ENCODE measurements around the gene CALCOCO1. TPM values are rescaled to one million over a fixed set of nuclear protein-coding genes. Genes with fewer than 3 reads are reported as not detected.

CALCOCO1 gene
- total and polyA plus RNA-seq, 2 of the 8 experiments (the other 6 are each of a cell fraction or from before 2014, with no cell fraction given) = 20.3 to 39.3 TPM

DNA sequence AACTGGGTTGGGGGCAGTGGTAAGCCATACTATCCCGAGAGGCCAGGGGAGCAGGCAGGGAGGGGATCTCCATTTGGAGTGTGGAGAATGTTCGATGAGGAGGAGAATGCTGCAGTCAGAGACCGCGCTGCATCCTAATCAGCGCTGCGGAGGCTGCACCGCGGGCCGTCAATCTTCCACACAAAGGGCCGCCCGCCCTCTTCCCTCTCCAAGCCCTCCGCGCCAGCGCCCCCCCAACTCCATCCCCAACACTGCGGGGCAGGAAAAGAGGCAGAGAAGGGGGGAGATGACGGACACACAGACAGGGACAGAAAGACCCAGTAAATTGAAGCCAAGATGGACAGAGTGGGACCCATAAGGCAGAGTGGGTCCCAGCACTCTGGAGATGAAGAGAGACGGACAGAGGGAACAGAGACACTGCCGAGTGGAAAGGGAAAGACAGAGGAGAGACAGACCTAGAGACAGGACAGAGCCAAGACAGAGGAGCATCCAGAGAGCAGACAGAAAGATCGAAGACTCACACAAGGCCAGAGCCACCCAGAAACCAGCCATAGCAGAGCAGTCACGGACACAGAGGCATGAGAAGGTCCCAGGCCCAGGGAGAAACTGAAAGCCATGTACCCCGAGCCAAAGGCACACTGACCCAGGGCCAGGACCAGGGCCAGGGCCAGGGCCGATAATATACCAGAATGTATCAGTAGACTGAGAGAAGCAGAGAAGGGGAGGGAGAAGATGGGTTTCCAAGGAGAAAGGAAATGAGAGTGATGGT is 21.0 kb upstream of the CALCOCO1 start:
- no peak overlapping the region for H4K91ac ChIP-seq (replicated peaks; ENCODE audit: insufficient read length, low read length)
- no peak overlapping the region for H2AFZ ChIP-seq (ENCODE audit: low read length)
- H3K18ac ChIP-seq (ENCODE audit: extremely low read depth, low read length) = no peak overlapping the region; the same call in 1 of the 2 replicates
- FAIRE-seq (no peak), DNase-seq (ENCODE audit: low read depth in 1 of 2, low spot score in 2 of 2) (peak in 1 of 2 experiments; percentile 57)
- no peak overlapping the region; the same call in 1 of the 2 replicates for H2AK5ac ChIP-seq (ENCODE audit: low read depth, low read length)
- peak overlapping the region; percentile 5 to 24; a peak in 3 of 4 replicates for H3K4me2 ChIP-seq (ENCODE audit: insufficient read depth in 1 of 2, low read depth in 2 of 2, low read length in 2 of 2)
- 20% methylated on average over 21 of the region's 22 CpGs; no CpG with 5 or more reads in 1 of the 2 experiments for WGBS, 2 experiments (ENCODE audit: extremely low coverage in 1 of 2, insufficient coverage in 1 of 2, insufficient read length in 1 of 2, insufficient replicate concordance in 2 of 2, low coverage in 1 of 2, low lambda C conversion rate in 2 of 2, missing lambda C conversion rate in 1 of 2)
- no peaks in the 10 kb centered on the region for H3K79me1 ChIP-seq (ENCODE audit: low read depth, low read length)
- ChIA-PET POLR2A (ENCODE audit: partially characterized antibody) (interaction anchor here (1.0 to 1.1 kb wide), 2 partner anchors 20 to 266 kb away, joined by 3 read pairs; no protein-coding TSS in a partner anchor), CTCF (ENCODE audit: partially characterized antibody) (interaction anchor here (0.9 to 21.0 kb wide), 11 partner anchors 7 to 205 kb away, joined by 3 to 531 read pairs (median 23); partner anchors contain the start of gene CALCOCO1)
- H2BK20ac ChIP-seq (ENCODE audit: low read length) = peak overlapping the region; percentile 72; the same call in 1 of the 2 replicates
- no peak overlapping the region for H3K4ac ChIP-seq (replicated peaks; ENCODE audit: insufficient read length, low read depth, low read length)
- H3K27me3 ChIP-seq (replicated peaks in 1 of 4; ENCODE audit: control insufficient read depth in 3 of 4, extremely low read depth in 1 of 4, insufficient read depth in 3 of 4, low read length in 3 of 4) = peaks cover 59 to 87% (median 70%) of the 10 kb centered on the region in 4 experiments
- no peak overlapping the region for H4K5ac ChIP-seq (ENCODE audit: insufficient read length, low read depth, low read length)
- H3K56ac ChIP-seq (replicated peaks; ENCODE audit: insufficient read length, low read depth, low read length) = no peak overlapping the region
- H3K4me1 ChIP-seq (replicated peaks in 1 of 4; ENCODE audit: control insufficient read depth in 3 of 4, insufficient read depth in 4 of 4, low read length in 3 of 4) = peaks cover 0 to 22% (median 7%) of the 10 kb centered on the region in 4 experiments; a peak in 5 of 7 replicates
- H2BK15ac ChIP-seq (ENCODE audit: low read length) = peak overlapping the region; percentile 25; the same call in 1 of the 2 replicates
- no peak overlapping the region for H3K14ac ChIP-seq (ENCODE audit: insufficient read length)
- no peak overlapping the region for H2BK5ac ChIP-seq (ENCODE audit: low read depth, low read length)
- no peak overlapping the region; the same call in 1 of the 2 replicates for H4K8ac ChIP-seq (ENCODE audit: extremely low read depth, insufficient read depth, low read length)
- H2BK12ac ChIP-seq (ENCODE audit: low read depth, low read length) = peak overlapping the region; percentile 87; the same call in 1 of the 2 replicates
- peaks cover 11% of the 10 kb centered on the region; the same call in 1 of the 2 replicates for H3K23me2 ChIP-seq (ENCODE audit: low read depth, low read length)
- H4K20me1 ChIP-seq (replicated peaks in 1 of 2; ENCODE audit: control insufficient read depth in 1 of 2, insufficient read depth in 2 of 2, low read length in 2 of 2) = peaks cover 0 to 3% of the 10 kb centered on the region in 2 experiments
- H3K9me3 ChIP-seq (ENCODE audit: insufficient read depth in 2 of 2, low read depth in 1 of 2, low read length in 1 of 2) = no peaks in the 10 kb centered on the region
- H3K23ac ChIP-seq (ENCODE audit: insufficient read length) = no peak overlapping the region
- H2BK120ac ChIP-seq (replicated peaks; ENCODE audit: low read depth, low read length) = no peak overlapping the region
- H3K36me3 ChIP-seq (ENCODE audit: control insufficient read depth in 2 of 4, insufficient read depth in 4 of 4, low read length in 3 of 4) = no peaks in the 10 kb centered on the region
- H3K27ac ChIP-seq (ENCODE audit: low read depth, low read length) = no peak overlapping the region
- no peak overlapping the region for H3K9ac ChIP-seq (replicated peaks in 1 of 4; ENCODE audit: extremely low read depth in 1 of 4, low read depth in 3 of 4, low read length in 3 of 4)
- peak overlapping the region in 1 of 4 experiments; percentile 32; a peak in 3 of 8 replicates for H3K4me3 ChIP-seq (ENCODE audit: extremely low read depth in 1 of 4, insufficient read depth in 2 of 4, low read depth in 3 of 4, low read length in 4 of 4)
- TF ChIP-seq EP300 (IDR thresholded peaks at IDR 0.05; ENCODE audit: borderline replicate concordance in 1 of 2, low read depth in 2 of 2, low read length in 2 of 2) (no peak), HDAC6 (IDR thresholded peaks at IDR 0.05; ENCODE audit: low read depth, low read length) (no peak), RXRA (IDR thresholded peaks at IDR 0.05; ENCODE audit: insufficient read depth, low read depth, low read length) (no peak), EZH2 (IDR thresholded peaks at IDR 0.05; ENCODE audit: low read depth, low read length, severe bottlenecking) (peak; percentile 72), SUZ12 (IDR thresholded peaks at IDR 0.05; ENCODE audit: low read length) (peak; percentile 87), SRF (IDR thresholded peaks at IDR 0.05; ENCODE audit: low read depth, low read length) (no peak), TCF12 (IDR thresholded peaks at IDR 0.05; ENCODE audit: low read depth, low read length) (no peak), TAF1 (IDR thresholded peaks at IDR 0.05; ENCODE audit: low read depth, low read length) (no peak), POLR2AphosphoS5 (IDR thresholded peaks at IDR 0.05; ENCODE audit: low read depth, low read length) (no peak)
- H3K79me2 ChIP-seq (ENCODE audit: control insufficient read depth in 1 of 2, insufficient read depth in 2 of 2, low read length in 2 of 2) = no peaks in the 10 kb centered on the region
